ENCODE measurements around the gene PDCD11.

Gene PDCD11

GRCh38 chr10:103367782-103368518, 28.5 kb upstream of the PDCD11 start, which contains the start of gene TAF5:
TSS of gene TAF5 (plus strand) at chr10:103367976. CDS start at chr10:103367990, 14 bp downstream.
- H3K36me3 ChIP-seq (ENCODE audit: control insufficient read depth in 5 of 5, insufficient read depth in 5 of 5, low read length in 5 of 5) = no peaks in the 10 kb centered on the region
- H3K9ac ChIP-seq (ENCODE audit: low read length in 5 of 5) = peak within 1 kb of the TSS in 4 of 5 donors; percentile 71 to 83 (median 76)
- H3K4me3 ChIP-seq (ENCODE audit: low read depth in 1 of 5, low read length in 5 of 5) = peak within 1 kb of the TSS; percentile 83 to 97 (median 88)
- no peaks in the 10 kb centered on the region for H3K27me3 ChIP-seq (ENCODE audit: control insufficient read depth in 5 of 5, insufficient read depth in 4 of 5, low read length in 5 of 5)
- peaks cover 0 to 17% (median 11%) of the 10 kb centered on the region in 5 donors for H3K4me1 ChIP-seq (ENCODE audit: control insufficient read depth in 5 of 5, insufficient read depth in 5 of 5, low read length in 5 of 5)
- H3K27ac ChIP-seq (ENCODE audit: low read depth, low read length) = peak within 1 kb of the TSS; percentile 80
- H3K9me3 ChIP-seq (ENCODE audit: control insufficient read depth in 5 of 5, low read length in 5 of 5) = no peaks in the 10 kb centered on the region

- Histone ChIP-seq H3K36me3 (ENCODE audit: control insufficient read depth in 5 of 5, insufficient read depth in 5 of 5, low read length in 5 of 5) (peaks cover 14 to 37% (median 28%) of the 10 kb centered on the region in 5 donors), H3K4me1 (ENCODE audit: control insufficient read depth in 5 of 5, insufficient read depth in 5 of 5, low read length in 5 of 5) (peaks cover 0 to 10% (median 8%) of the 10 kb centered on the region in 5 donors), H3K27ac (ENCODE audit: low read depth, low read length) (no peak overlapping the region), H3K9me3 (ENCODE audit: control insufficient read depth in 5 of 5, low read length in 5 of 5) (no peaks in the 10 kb centered on the region), H3K27me3 (ENCODE audit: control insufficient read depth in 5 of 5, insufficient read depth in 4 of 5, low read length in 5 of 5) (no peaks in the 10 kb centered on the region), H3K9ac (ENCODE audit: low read length in 5 of 5) (no peak overlapping the region), H3K4me3 (ENCODE audit: low read depth in 1 of 5, low read length in 5 of 5) (no peak overlapping the region)
These were observed 22.9 kb upstream of the PDCD11 start for GRCh38 chr10:103373544-103373943.

GRCh38 chr10:103374263-103374662, 22.2 kb upstream of the PDCD11 start:
- H3K4me1 ChIP-seq (ENCODE audit: control insufficient read depth in 5 of 5, insufficient read depth in 5 of 5, low read length in 5 of 5) = peaks cover 0 to 3% (median under 1%) of the 10 kb centered on the region in 5 donors
- H3K4me3 ChIP-seq (ENCODE audit: low read depth in 1 of 5, low read length in 5 of 5) = no peak overlapping the region
- no peak overlapping the region for H3K27ac ChIP-seq (ENCODE audit: low read depth, low read length)
- H3K9me3 ChIP-seq (ENCODE audit: control insufficient read depth in 5 of 5, low read length in 5 of 5) = no peaks in the 10 kb centered on the region
- H3K27me3 ChIP-seq (ENCODE audit: control insufficient read depth in 5 of 5, insufficient read depth in 4 of 5, low read length in 5 of 5) = no peaks in the 10 kb centered on the region
- peaks cover 14 to 41% (median 28%) of the 10 kb centered on the region in 5 donors for H3K36me3 ChIP-seq (ENCODE audit: control insufficient read depth in 5 of 5, insufficient read depth in 5 of 5, low read length in 5 of 5)
- H3K9ac ChIP-seq (ENCODE audit: low read length in 5 of 5) = no peak overlapping the region

- Histone ChIP-seq H3K27ac (ENCODE audit: low read depth, low read length) (no peak overlapping the region), H3K4me1 (ENCODE audit: control insufficient read depth in 5 of 5, insufficient read depth in 5 of 5, low read length in 5 of 5) (no peaks in the 10 kb centered on the region), H3K36me3 (ENCODE audit: control insufficient read depth in 5 of 5, insufficient read depth in 5 of 5, low read length in 5 of 5) (peaks cover 24 to 56% (median 28%) of the 10 kb centered on the region in 5 donors), H3K27me3 (ENCODE audit: control insufficient read depth in 5 of 5, insufficient read depth in 4 of 5, low read length in 5 of 5) (no peaks in the 10 kb centered on the region), H3K4me3 (ENCODE audit: low read depth in 1 of 5, low read length in 5 of 5) (no peak overlapping the region), H3K9ac (ENCODE audit: low read length in 5 of 5) (no peak overlapping the region), H3K9me3 (ENCODE audit: control insufficient read depth in 5 of 5, low read length in 5 of 5) (no peaks in the 10 kb centered on the region)
These were observed 13.7 kb upstream of the PDCD11 start for GRCh38 chr10:103382769-103383168.

- peaks cover 5 to 36% (median 34%) of the 10 kb centered on the region in 5 donors for H3K4me1 ChIP-seq (ENCODE audit: control insufficient read depth in 5 of 5, insufficient read depth in 5 of 5, low read length in 5 of 5)
- no peak overlapping the region for H3K4me3 ChIP-seq (ENCODE audit: low read depth in 1 of 5, low read length in 5 of 5)
- H3K9ac ChIP-seq (ENCODE audit: low read length in 5 of 5) = no peak overlapping the region
- no peak overlapping the region for H3K27ac ChIP-seq (ENCODE audit: low read depth, low read length)
- no peaks in the 10 kb centered on the region for H3K9me3 ChIP-seq (ENCODE audit: control insufficient read depth in 5 of 5, low read length in 5 of 5)
- H3K27me3 ChIP-seq (ENCODE audit: control insufficient read depth in 5 of 5, insufficient read depth in 4 of 5, low read length in 5 of 5) = no peaks in the 10 kb centered on the region
- peaks cover 12 to 44% (median 24%) of the 10 kb centered on the region in 5 donors for H3K36me3 ChIP-seq (ENCODE audit: control insufficient read depth in 5 of 5, insufficient read depth in 5 of 5, low read length in 5 of 5)
These were observed 2.2 kb upstream of the PDCD11 start for GRCh38 chr10:103394180-103394579.

GRCh38 chr10:103395754-103396066, 716 bp upstream of the PDCD11 start:
- Histone ChIP-seq H3K27ac (ENCODE audit: low read depth, low read length) (peak overlapping the region; percentile 92), H3K27me3 (ENCODE audit: control insufficient read depth in 5 of 5, insufficient read depth in 4 of 5, low read length in 5 of 5) (no peaks in the 10 kb centered on the region), H3K4me1 (ENCODE audit: control insufficient read depth in 5 of 5, insufficient read depth in 5 of 5, low read length in 5 of 5) (peaks cover 5 to 36% (median 34%) of the 10 kb centered on the region in 5 donors), H3K9me3 (ENCODE audit: control insufficient read depth in 5 of 5, low read length in 5 of 5) (no peaks in the 10 kb centered on the region), H3K9ac (ENCODE audit: low read length in 5 of 5) (peak overlapping the region; percentile 88 to 97 (median 94)), H3K36me3 (ENCODE audit: control insufficient read depth in 5 of 5, insufficient read depth in 5 of 5, low read length in 5 of 5) (peaks cover 15 to 45% (median 27%) of the 10 kb centered on the region in 5 donors), H3K4me3 (ENCODE audit: low read depth in 1 of 5, low read length in 5 of 5) (peak overlapping the region; percentile 86 to 99 (median 96))

- peak overlapping the region; percentile 86 to 99 (median 94) for H3K4me3 ChIP-seq (ENCODE audit: low read depth in 1 of 5, low read length in 5 of 5)
These were observed 312 bp downstream of the PDCD11 start for GRCh38 chr10:103396789-103397087.

GRCh38 chr10:103397191-103397825, 882 bp downstream of the PDCD11 start:
- H3K36me3 ChIP-seq (ENCODE audit: control insufficient read depth in 5 of 5, insufficient read depth in 5 of 5, low read length in 5 of 5) = peaks cover 9 to 42% (median 28%) of the 10 kb centered on the region in 5 donors
- no peaks in the 10 kb centered on the region for H3K27me3 ChIP-seq (ENCODE audit: control insufficient read depth in 5 of 5, insufficient read depth in 4 of 5, low read length in 5 of 5)
- peak overlapping the region; percentile 86 to 99 (median 94) for H3K4me3 ChIP-seq (ENCODE audit: low read depth in 1 of 5, low read length in 5 of 5)
- H3K9ac ChIP-seq (ENCODE audit: low read length in 5 of 5) = peak overlapping the region; percentile 87 to 97 (median 90)
- H3K27ac ChIP-seq (ENCODE audit: low read depth, low read length) = peak overlapping the region; percentile 92
- no peaks in the 10 kb centered on the region for H3K9me3 ChIP-seq (ENCODE audit: control insufficient read depth in 5 of 5, low read length in 5 of 5)
- peaks cover 5 to 36% (median 34%) of the 10 kb centered on the region in 5 donors for H3K4me1 ChIP-seq (ENCODE audit: control insufficient read depth in 5 of 5, insufficient read depth in 5 of 5, low read length in 5 of 5)

More at GRCh38 chr10:103396789-103397087, 312 bp downstream of the PDCD11 start:
- Histone ChIP-seq H3K9ac (ENCODE audit: low read length in 5 of 5) (peak overlapping the region; percentile 87 to 97 (median 90)), H3K4me1 (ENCODE audit: control insufficient read depth in 5 of 5, insufficient read depth in 5 of 5, low read length in 5 of 5) (peaks cover 5 to 36% (median 34%) of the 10 kb centered on the region in 5 donors), H3K36me3 (ENCODE audit: control insufficient read depth in 5 of 5, insufficient read depth in 5 of 5, low read length in 5 of 5) (peaks cover 9 to 42% (median 24%) of the 10 kb centered on the region in 5 donors), H3K27me3 (ENCODE audit: control insufficient read depth in 5 of 5, insufficient read depth in 4 of 5, low read length in 5 of 5) (no peaks in the 10 kb centered on the region), H3K9me3 (ENCODE audit: control insufficient read depth in 5 of 5, low read length in 5 of 5) (no peaks in the 10 kb centered on the region), H3K27ac (ENCODE audit: low read depth, low read length) (peak overlapping the region; percentile 92)

- no peaks in the 10 kb centered on the region for H3K27me3 ChIP-seq (ENCODE audit: control insufficient read depth in 5 of 5, insufficient read depth in 4 of 5, low read length in 5 of 5)
- no peak overlapping the region for H3K9ac ChIP-seq (ENCODE audit: low read length in 5 of 5)
- no peaks in the 10 kb centered on the region for H3K4me1 ChIP-seq (ENCODE audit: control insufficient read depth in 5 of 5, insufficient read depth in 5 of 5, low read length in 5 of 5)
- no peak overlapping the region for H3K27ac ChIP-seq (ENCODE audit: low read depth, low read length)
- no peak overlapping the region for H3K4me3 ChIP-seq (ENCODE audit: low read depth in 1 of 5, low read length in 5 of 5)
- no peaks in the 10 kb centered on the region for H3K9me3 ChIP-seq (ENCODE audit: control insufficient read depth in 5 of 5, low read length in 5 of 5)
- H3K36me3 ChIP-seq (ENCODE audit: control insufficient read depth in 5 of 5, insufficient read depth in 5 of 5, low read length in 5 of 5) = peaks cover 29 to 87% (median 77%) of the 10 kb centered on the region in 5 donors
These were observed 17.1 kb downstream of the PDCD11 start for GRCh38 chr10:103413564-103413963.

GRCh38 chr10:103415581-103415980, 19.2 kb downstream of the PDCD11 start:
- H3K4me3 ChIP-seq (ENCODE audit: low read depth in 1 of 5, low read length in 5 of 5) = no peak overlapping the region
- no peak overlapping the region for H3K27ac ChIP-seq (ENCODE audit: low read depth, low read length)
- H3K9me3 ChIP-seq (ENCODE audit: control insufficient read depth in 5 of 5, low read length in 5 of 5) = no peaks in the 10 kb centered on the region
- peaks cover 23 to 91% (median 85%) of the 10 kb centered on the region in 5 donors for H3K36me3 ChIP-seq (ENCODE audit: control insufficient read depth in 5 of 5, insufficient read depth in 5 of 5, low read length in 5 of 5)
- no peaks in the 10 kb centered on the region for H3K4me1 ChIP-seq (ENCODE audit: control insufficient read depth in 5 of 5, insufficient read depth in 5 of 5, low read length in 5 of 5)
- H3K9ac ChIP-seq (ENCODE audit: low read length in 5 of 5) = no peak overlapping the region
- H3K27me3 ChIP-seq (ENCODE audit: control insufficient read depth in 5 of 5, insufficient read depth in 4 of 5, low read length in 5 of 5) = no peaks in the 10 kb centered on the region

All from subcutaneous abdominal adipose tissue (tissue), 5 donors.